ENCODE results near the gene COL8A1. TPM values are rescaled to one million over a fixed set of nuclear protein-coding genes. Genes with fewer than 3 reads are reported as not detected.
"Not testable (repeated sequence)": the region's sequence is repeated elsewhere in the genome, so short reads cannot be mapped to it uniquely, and the experiment has no call there.

COL8A1 gene
- polyA plus RNA-seq, 1 donor = 9.0 TPM

- DNase-seq = no peak
These were observed 68.0 kb downstream of the COL8A1 start for GRCh38 chr3:99706410-99706809.

- DNase-seq = no peak
These were observed 69.9 kb downstream of the COL8A1 start for GRCh38 chr3:99708207-99708745.

GRCh38 chr3:99709686-99710085, 71.3 kb downstream of the COL8A1 start:
- no peak for DNase-seq

- no peak for DNase-seq
These were observed 71.7 kb downstream of the COL8A1 start for GRCh38 chr3:99710094-99710493.

GRCh38 chr3:99711351-99711750, 73.0 kb downstream of the COL8A1 start:
- no peak for DNase-seq

GRCh38 chr3:99712291-99712954, 74.0 kb downstream of the COL8A1 start:
- no peak for DNase-seq

- DNase-seq = no peak
These were observed 75.0 kb downstream of the COL8A1 start for GRCh38 chr3:99713440-99713839.

- DNase-seq = no peak
These were observed 75.8 kb downstream of the COL8A1 start for GRCh38 chr3:99714146-99714545.

GRCh38 chr3:99714575-99714974, 76.2 kb downstream of the COL8A1 start:
- DNase-seq = no peak

GRCh38 chr3:99716463-99716995, 78.1 kb downstream of the COL8A1 start:
- no peak for DNase-seq

- no peak for DNase-seq
These were observed 82.7 kb downstream of the COL8A1 start for GRCh38 chr3:99720985-99721632.

- DNase-seq = no peak
These were observed 83.2 kb downstream of the COL8A1 start for GRCh38 chr3:99721633-99722007.

- no peak for DNase-seq
These were observed 85.9 kb downstream of the COL8A1 start for GRCh38 chr3:99724276-99724675.

- DNase-seq = no peak
These were observed 92.5 kb downstream of the COL8A1 start for GRCh38 chr3:99730870-99731269.

- no peak for DNase-seq
These were observed 93.1 kb downstream of the COL8A1 start for GRCh38 chr3:99731499-99731898.

- not testable (repeated sequence) for DNase-seq
These were observed 102.0 kb downstream of the COL8A1 start for GRCh38 chr3:99740371-99740770.

GRCh38 chr3:99741588-99741987, 103.2 kb downstream of the COL8A1 start:
- DNase-seq = no peak

- DNase-seq = peak; percentile 25
These were observed 109.5 kb downstream of the COL8A1 start for GRCh38 chr3:99747915-99748314.

- no peak for DNase-seq
These were observed 113.3 kb downstream of the COL8A1 start for GRCh38 chr3:99751649-99752048.

GRCh38 chr3:99753268-99753975, 115.0 kb downstream of the COL8A1 start:
- DNase-seq = peak; percentile 59

- no peak for DNase-seq
These were observed 117.4 kb downstream of the COL8A1 start for GRCh38 chr3:99755831-99756230.

- DNase-seq = no peak
These were observed 119.6 kb downstream of the COL8A1 start for GRCh38 chr3:99757966-99758365.

Measured in left kidney (tissue), 2 donors.